NCI-H2171 (cell line): ENCODE measurements around the gene POLD1.

ENCODE experiments used
- DNase-seq: peaks from one replicate; lab custom pipeline; 2025; lab: John Stamatoyannopoulos, UW

Gene POLD1

DNA sequence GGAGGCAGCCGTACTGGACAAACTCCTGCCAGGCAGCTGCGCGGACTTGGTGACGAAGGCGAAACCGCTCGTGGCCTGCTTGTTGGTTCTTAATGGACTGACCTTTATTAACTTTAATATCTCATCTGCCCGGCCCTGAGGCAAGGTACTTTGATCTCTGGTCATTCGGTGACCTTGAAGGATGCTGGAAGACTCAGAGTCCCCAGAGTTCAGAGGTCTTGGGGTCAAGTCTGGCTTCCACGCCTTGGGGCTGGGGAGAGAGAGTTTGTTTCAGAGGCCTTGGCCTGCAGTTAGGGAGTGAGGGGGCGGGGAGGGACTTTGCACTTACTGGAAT, 82.5 kb downstream of the POLD1 start:
- no peak for DNase-seq

DNA sequence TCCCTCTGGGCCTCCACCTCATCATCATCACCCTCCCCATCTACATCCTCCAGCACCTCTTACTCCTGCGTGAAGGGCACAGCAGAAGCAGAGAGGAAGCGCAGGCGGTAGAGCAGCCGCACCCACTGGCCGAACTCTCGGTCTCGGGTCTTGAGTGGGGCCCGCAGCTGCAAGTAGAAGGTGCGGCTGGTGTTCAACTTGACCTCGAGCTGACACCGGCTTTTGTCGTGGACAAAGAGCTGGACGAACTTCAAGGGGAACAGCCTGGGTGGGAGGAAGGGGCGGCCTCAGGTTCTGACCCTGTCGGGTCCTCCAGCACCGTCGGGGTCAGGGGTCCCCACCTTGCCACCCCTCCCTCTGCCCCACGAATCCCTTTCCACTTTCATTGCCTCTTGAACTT, 83.4 kb downstream of the POLD1 start:
- no peak for DNase-seq
